H1 (cell line): ENCODE results near the gene PHKA2.

Source experiments
- ATF3 ChIP-seq: IDR thresholded peaks from 2 replicates; pipeline ENCODE4 v1.6.1; 2011; ENCODE audit warnings: low read depth, mild to moderate bottlenecking, low read length; ENCODE audit not compliant: insufficient read depth
- BACH1 ChIP-seq: IDR thresholded peaks from 2 replicates; pipeline ENCODE4 v1.6.1; 2012; ENCODE audit warnings: low read length, improper control_type of control experiment
- CTCF ChIP-seq, 3 experiments: IDR thresholded peaks; 1 replicate in 2 of 3; 2 replicates in 1 of 3; pipeline versions ENCODE4 v1.5.1 to v1.6.1; 2011; ENCODE audit warnings: low read length in 3 of 3, mild to moderate bottlenecking in 3 of 3, inconsistent platforms in 2 of 3, low read depth in 1 of 3, moderate library complexity in 1 of 3; ENCODE audit not compliant: insufficient read depth in 1 of 3; ENCODE audit errors: control extremely low read depth in 1 of 3
- EGR1 ChIP-seq: IDR thresholded peaks from 2 replicates; pipeline ENCODE4 v1.6.1; 2011; ENCODE audit warnings: low read depth, low read length, borderline replicate concordance
- EP300 ChIP-seq, 2 experiments: IDR thresholded peaks; 1 replicate in 1 of 2; 2 replicates in 1 of 2; pipeline ENCODE4 v1.6.1; 2011 to 2012; ENCODE audit warnings: low read depth in 2 of 2, low read length in 2 of 2, mild to moderate bottlenecking in 2 of 2, borderline replicate concordance in 1 of 2, inconsistent platforms in 1 of 2, moderate library complexity in 1 of 2
- EZH2 ChIP-seq: fragments of 200-600 bp; sonication (generic); IDR thresholded peaks from 2 replicates; pipeline ENCODE4 v1.7.1; 2012; ENCODE audit warnings: low read depth, mild to moderate bottlenecking, moderate library complexity, low read length, inconsistent platforms; ENCODE audit not compliant: severe bottlenecking
- GABPA ChIP-seq: IDR thresholded peaks from 2 replicates; pipeline ENCODE4 v1.6.1; 2011; ENCODE audit warnings: mild to moderate bottlenecking, low read length, moderate library complexity, borderline replicate concordance; ENCODE audit not compliant: insufficient read depth
- MAX ChIP-seq: IDR thresholded peaks from 2 replicates; pipeline ENCODE4 v1.6.1; 2012; ENCODE audit warnings: inconsistent platforms
- POLR2A ChIP-seq, 2 experiments: IDR thresholded peaks; 1 replicate in 1 of 2; 2 replicates in 1 of 2; pipeline ENCODE4 v1.6.1; 2011; ENCODE audit warnings: low read depth in 2 of 2, low read length in 2 of 2, mild to moderate bottlenecking in 2 of 2; ENCODE audit errors: control extremely low read depth in 1 of 2
- RAD21 ChIP-seq, 2 experiments: IDR thresholded peaks in 1 of 2; conservative IDR thresholded peaks in 1 of 2; 2 replicates each; pipeline ENCODE4 v1.6.1; 2011; ENCODE audit warnings: low read depth in 2 of 2, low read length in 2 of 2, improper control_type of control experiment in 1 of 2, inconsistent platforms in 1 of 2, mild to moderate bottlenecking in 1 of 2, moderate library complexity in 1 of 2
- RBBP5 ChIP-seq: IDR thresholded peaks from 2 replicates; pipeline ENCODE4 v1.7.1; 2012; ENCODE audit warnings: low read depth, mild to moderate bottlenecking, inconsistent platforms, low read length, moderate library complexity, borderline replicate concordance
- SP2 ChIP-seq: IDR thresholded peaks from 2 replicates; pipeline ENCODE4 v1.6.1; 2012; ENCODE audit warnings: mild to moderate bottlenecking, low read length, inconsistent platforms
- TAF1 ChIP-seq: IDR thresholded peaks from 2 replicates; pipeline ENCODE4 v1.6.1; 2011; ENCODE audit warnings: mild to moderate bottlenecking, low read depth, low read length
- TBP ChIP-seq: IDR thresholded peaks from 2 replicates; pipeline ENCODE4 v1.6.1; 2011; ENCODE audit warnings: low read depth, low read length, improper control_type of control experiment

DNA sequence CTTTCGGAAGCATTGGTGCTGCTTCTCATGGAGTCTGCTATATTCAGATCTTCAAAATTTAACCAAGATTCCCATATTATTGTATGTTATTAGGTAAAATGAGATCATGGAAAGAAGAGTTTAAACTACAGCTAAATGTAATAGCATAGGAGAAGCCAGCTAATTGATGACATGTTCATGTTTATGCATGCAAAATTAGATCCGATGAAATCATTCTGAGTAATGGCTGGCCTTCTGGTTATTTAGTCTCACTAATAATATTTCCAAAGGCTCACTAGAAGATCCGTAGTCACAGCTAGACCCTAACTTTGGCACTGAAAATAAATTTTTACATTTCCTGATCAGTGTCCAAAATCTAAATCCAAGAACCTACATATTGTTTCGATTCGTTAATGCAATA is 19.8 kb upstream of the PHKA2 start:
- no peak for TF ChIP-seq CTCF (IDR thresholded peaks at IDR 0.05; ENCODE audit: control extremely low read depth in 1 of 3, insufficient read depth in 1 of 3, low read depth in 1 of 3, low read length in 3 of 3)
- no peak for TF ChIP-seq RAD21 (IDR thresholded peaks at IDR 0.05 in 1 of 2, conservative IDR thresholded peaks at IDR 0.05 in 1 of 2; ENCODE audit: low read depth in 2 of 2, low read length in 2 of 2)
- TF ChIP-seq SP2 = no peak
- TF ChIP-seq MAX = no peak
- TF ChIP-seq BACH1 = no peak
- TF ChIP-seq TBP = no peak
- TF ChIP-seq EZH2 = no peak
- TF ChIP-seq TAF1 = no peak
- no peak for TF ChIP-seq GABPA
- no peak for TF ChIP-seq ATF3
- no peak for TF ChIP-seq POLR2A (IDR thresholded peaks at IDR 0.05; ENCODE audit: control extremely low read depth in 1 of 2, low read depth in 2 of 2, low read length in 2 of 2)
- TF ChIP-seq EGR1 = no peak
- no peak for TF ChIP-seq EP300 (IDR thresholded peaks at IDR 0.05; ENCODE audit: borderline replicate concordance in 1 of 2, low read depth in 2 of 2, low read length in 2 of 2)
- no peak for TF ChIP-seq RBBP5
